ENCODE results near the gene CSH1.

The CSH1 gene

DNA sequence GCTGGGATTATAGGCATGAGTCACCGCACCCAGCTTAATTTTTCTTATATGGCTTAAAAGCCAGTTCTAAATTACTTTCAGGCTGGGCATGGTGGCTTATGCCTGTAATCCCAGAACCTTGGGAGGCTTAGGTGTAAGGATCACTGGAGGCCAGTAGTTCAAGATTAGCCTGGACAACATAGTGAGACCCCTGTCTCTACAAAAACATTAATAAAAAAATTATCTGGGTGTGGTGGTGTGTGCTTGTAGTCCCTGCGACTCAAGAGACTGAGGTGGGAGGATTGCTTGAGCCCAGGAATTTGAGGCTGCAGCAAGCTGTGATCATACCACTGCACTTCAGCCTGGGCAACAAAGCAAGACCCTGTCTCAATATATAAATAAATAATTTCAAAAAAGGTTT is 43.1 kb downstream of the CSH1 start:
- Histone ChIP-seq H3K4me1 (peaks cover 6% of the 10 kb centered on the region), H3K27me3 (ENCODE audit: control insufficient read depth, insufficient read depth, low read length) (no peaks in the 10 kb centered on the region), H3K4me2 (ENCODE audit: low read length) (no peak overlapping the region), H2AFZ (no peak overlapping the region), H3K9me3 (ENCODE audit: control insufficient read depth, low read length) (no peaks in the 10 kb centered on the region), H3K79me2 (no peaks in the 10 kb centered on the region), H3K9ac (no peak overlapping the region), H3K36me3 (ENCODE audit: control insufficient read depth, insufficient read depth, low read length) (no peaks in the 10 kb centered on the region), H3K4me3 (ENCODE audit: low read depth, low read length) (no peak overlapping the region), H3K27ac (no peak overlapping the region)
- TF ChIP-seq CTCF (IDR thresholded peaks at IDR 0.05): no peak

DNA sequence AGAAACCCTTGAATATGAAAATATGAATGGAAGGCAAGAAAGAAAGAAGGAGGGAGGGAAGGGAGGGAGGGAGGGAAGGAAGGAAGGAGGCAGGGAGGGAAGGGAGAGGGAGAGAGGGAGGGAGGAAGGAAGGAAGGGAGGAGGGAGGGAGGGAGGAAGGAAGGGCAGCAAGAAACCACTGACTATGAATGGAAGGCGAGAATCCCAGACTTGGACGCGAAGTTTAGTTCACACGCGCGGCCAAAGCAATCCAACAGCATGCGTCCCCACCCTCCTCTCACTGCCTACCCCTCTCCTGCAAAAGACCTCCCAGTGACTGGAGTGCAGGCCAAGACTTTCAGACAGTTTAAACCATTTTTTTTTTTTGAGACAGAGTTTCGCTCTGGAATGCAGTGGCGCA is 46.0 kb downstream of the CSH1 start:
- Histone ChIP-seq H3K4me3 (ENCODE audit: low read depth, low read length) (no peak overlapping the region), H3K79me2 (no peaks in the 10 kb centered on the region), H3K4me1 (peaks cover 6% of the 10 kb centered on the region), H3K4me2 (ENCODE audit: low read length) (no peak overlapping the region), H3K9me3 (ENCODE audit: control insufficient read depth, low read length) (no peaks in the 10 kb centered on the region), H3K27me3 (ENCODE audit: control insufficient read depth, insufficient read depth, low read length) (no peaks in the 10 kb centered on the region), H3K9ac (no peak overlapping the region), H3K36me3 (ENCODE audit: control insufficient read depth, insufficient read depth, low read length) (no peaks in the 10 kb centered on the region), H3K27ac (no peak overlapping the region), H2AFZ (no peak overlapping the region)
- TF ChIP-seq CTCF (IDR thresholded peaks at IDR 0.05): no peak

- H3K27me3 ChIP-seq (ENCODE audit: control insufficient read depth, insufficient read depth, low read length): no peaks in the 10 kb centered on the region
- no peaks in the 10 kb centered on the region for H3K36me3 ChIP-seq (ENCODE audit: control insufficient read depth, insufficient read depth, low read length)
- peak overlapping the region; percentile 90 for H3K4me2 ChIP-seq (ENCODE audit: low read length)
- peak overlapping the region; percentile 30 for H3K27ac ChIP-seq
- no peak overlapping the region for H3K9ac ChIP-seq
- H3K4me3 ChIP-seq (ENCODE audit: low read depth, low read length): peak overlapping the region; percentile 49
- no peaks in the 10 kb centered on the region for H3K9me3 ChIP-seq (ENCODE audit: control insufficient read depth, low read length)
- peaks cover 6% of the 10 kb centered on the region for H3K4me1 ChIP-seq
- no peaks in the 10 kb centered on the region for H3K79me2 ChIP-seq
- TF ChIP-seq CTCF (IDR thresholded peaks at IDR 0.05): peak; percentile 80
- H2AFZ ChIP-seq: peak overlapping the region; percentile 96
Observed at GRCh38 chr17:63848834-63849689, 47.3 kb downstream of the CSH1 start.

- Histone ChIP-seq H3K9ac (no peak overlapping the region), H2AFZ (no peak overlapping the region), H3K4me3 (ENCODE audit: low read depth, low read length) (no peak overlapping the region), H3K79me2 (no peaks in the 10 kb centered on the region), H3K27me3 (ENCODE audit: control insufficient read depth, insufficient read depth, low read length) (no peaks in the 10 kb centered on the region), H3K36me3 (ENCODE audit: control insufficient read depth, insufficient read depth, low read length) (no peaks in the 10 kb centered on the region), H3K9me3 (ENCODE audit: control insufficient read depth, low read length) (no peaks in the 10 kb centered on the region), H3K27ac (no peak overlapping the region), H3K4me2 (ENCODE audit: low read length) (no peak overlapping the region), H3K4me1 (peaks cover 6% of the 10 kb centered on the region)
- no peak for TF ChIP-seq CTCF (IDR thresholded peaks at IDR 0.05)
Observed at GRCh38 chr17:63847525-63848249, 48.7 kb downstream of the CSH1 start.
